HepG2 (cell line): ENCODE results near the gene NOL11. TPM values are rescaled to one million over a fixed set of nuclear protein-coding genes. Genes with fewer than 3 reads are reported as not detected.
"Not testable (repeated sequence)": the region's sequence is repeated elsewhere in the genome, so short reads cannot be mapped to it uniquely, and the experiment has no call there.

Source experiments
- ATAC-seq: fragments of 200-7000 bp; cut with Tn5 transposase; 3 replicates; pipeline ENCODE4 v1.9.1; 2020; ENCODE audit warnings: mild to moderate bottlenecking, moderate library complexity
- BruUV-seq: library from RNA; stranded (reverse); fragments of 400-500 nt; replicated peaks from 2 replicates; lab custom pipeline; 2021; lab: Mats Ljungman, UMichigan
- CTCF ChIA-PET: fragments of 300-600 bp; formaldehyde crosslinking; extraction: SDS; loops from one replicate; lab custom pipeline; 2021; ENCODE audit warnings: low total read pairs, inconsistent platforms, low intra/inter-chr PET ratio; lab: Yijun Ruan, JAX
- POLR2A ChIA-PET: fragments of 350-600 bp; sonication (Branson Sonifier 250); formaldehyde crosslinking; loops from one replicate; lab custom pipeline; 2020; ENCODE audit warnings: antibody characterized with exemption, inconsistent platforms; lab: Yijun Ruan, JAX
- DNase-seq: peaks from one replicate; pipeline ENCODE4 v3.0.0-alpha.2; 2015; ENCODE audit warnings: low spot score
- FAIRE-seq: peaks from 3 replicates; lab custom pipeline; 2011; peaks lifted over from hg19 to GRCh38; lab: Jason Lieb, UNC
- H2AFZ ChIP-seq: one replicate; pipeline ENCODE4 v1.6.1; 2011; ENCODE audit warnings: low read length, inconsistent platforms
- H3K27ac ChIP-seq: fragments of 300-600 bp; 3 replicates; pipeline ENCODE4 v1.8.0; 2011; ENCODE audit warnings: mixed run types, mild to moderate bottlenecking, mixed read lengths, low read length, inconsistent platforms; ENCODE audit not compliant: insufficient read depth; ENCODE audit errors: extremely low read length
- H3K27me3 ChIP-seq, 2 experiments: fragments of 200-600 bp in 1 of 2; 2 replicates in 1 of 2; 3 replicates in 1 of 2; pipeline versions ENCODE4 v1.6.0 to v1.8.0; 2011; ENCODE audit warnings: low read length in 2 of 2, mild to moderate bottlenecking in 2 of 2, moderate library complexity in 2 of 2, inconsistent platforms in 1 of 2; ENCODE audit not compliant: insufficient read depth in 2 of 2, control insufficient read depth in 1 of 2
- H3K36me3 ChIP-seq, 2 experiments: fragments of 200-600 bp in 1 of 2; replicated peaks in 1 of 2; 2 replicates in 1 of 2; 3 replicates in 1 of 2; pipeline versions ENCODE4 v1.5.1 to v1.8.0; 2011; ENCODE audit warnings: low read length in 2 of 2, inconsistent platforms in 1 of 2; ENCODE audit not compliant: insufficient read depth in 2 of 2, control insufficient read depth in 1 of 2
- H3K4me1 ChIP-seq: 2 replicates; pipeline ENCODE4 v1.5.1; 2012; ENCODE audit warnings: low read length, inconsistent platforms; ENCODE audit not compliant: insufficient read depth
- H3K4me2 ChIP-seq: 2 replicates; pipeline ENCODE4 v1.6.0; 2011; ENCODE audit warnings: low read depth, low read length, inconsistent platforms
- H3K4me3 ChIP-seq, 3 experiments: fragments of 200-600 bp in 1 of 3; sonication (generic), shearing (Covaris generic) in 1 of 3; replicated peaks in 1 of 3; 2 replicates each; pipeline ENCODE4 v1.5.1; 2011 to 2016; ENCODE audit warnings: low read length in 3 of 3, inconsistent platforms in 2 of 3, low read depth in 2 of 3, mild to moderate bottlenecking in 2 of 3, control low read depth in 1 of 3, mixed read lengths in 1 of 3; ENCODE audit not compliant: insufficient read depth in 1 of 3
- H3K79me2 ChIP-seq: one replicate; pipeline ENCODE4 v1.6.1; 2011; ENCODE audit warnings: low read length, inconsistent platforms; ENCODE audit not compliant: insufficient read depth
- H3K9ac ChIP-seq: 2 replicates; pipeline ENCODE4 v1.6.0; 2011; ENCODE audit warnings: mild to moderate bottlenecking, low read depth, low read length, inconsistent platforms; ENCODE audit not compliant: insufficient read depth
- H3K9me3 ChIP-seq: 2 replicates; pipeline ENCODE4 v1.5.1; 2012; ENCODE audit warnings: mild to moderate bottlenecking, low read length
- H4K20me1 ChIP-seq: 2 replicates; pipeline ENCODE4 v1.6.0; 2011; ENCODE audit warnings: inconsistent platforms, mild to moderate bottlenecking, low read length, moderate library complexity; ENCODE audit not compliant: insufficient read depth
- CEBPB ChIP-seq: IDR thresholded peaks from 2 replicates; pipeline ENCODE4 v1.6.1; 2011; ENCODE audit warnings: low read depth, low read length, improper control_type of control experiment, borderline replicate concordance
- ZNF629 ChIP-seq: sonication (generic); formaldehyde crosslinking; conservative IDR thresholded peaks from 2 replicates; pipeline ENCODE4 v1.5.0; 2020; ENCODE audit warnings: missing genetic modification reagents
- WGBS: methylation state at CpG from one replicate; pipeline ENCODE4 v1.1.6; 2017; ENCODE audit warnings: low lambda C conversion rate; 5-methylcytosine and 5-hydroxymethylcytosine counted together
- in situ Hi-C: cut with HindIII; loops from 2 replicates; pipeline ENCODE4 v1.10.0; 2017; ENCODE audit warnings: low pct_unique_long_range_greater_than_20kb; ENCODE audit not compliant: extremely low pct_ligation_motif_present
- intact Hi-C: fragments of 100-400 bp; cut with micrococcal nuclease; formaldehyde crosslinking; loops from one replicate; pipeline ENCODE4 v1.10.0; 2022; ENCODE audit not compliant: unreplicated experiment
- polyA plus RNA-seq, 8 experiments: library from polyadenylated mRNA; depleted of rRNA in 3 of 8; stranded (reverse) in 7 of 8; unstranded in 1 of 8; fragments of >200 nt; fragmentation: Illumina TruSeq in 4 of 8; extraction: Trizol in 4 of 8; gene quantifications; 2 replicates each; pipeline versions ENCODE4 v1.2.1 to v1.2.3, GENCODE V29; 2011 to 2016; ENCODE audit warnings: low read depth in 4 of 8, missing spikeins in 1 of 8, mixed read lengths in 1 of 8; ENCODE audit not compliant: insufficient read depth in 1 of 8
- total RNA-seq, 5 experiments: library from RNA; depleted of rRNA; stranded (reverse); fragments of >200 nt; fragmentation: Illumina TruSeq; extraction: Trizol; gene quantifications; 2 replicates each; pipeline ENCODE4 v1.2.3, GENCODE V29; 2016; ENCODE audit warnings: low read depth in 1 of 5

The NOL11 gene
- total and polyA plus RNA-seq, 2 of the 13 experiments (the other 11 are each of a cell fraction or from before 2014, with no cell fraction given), result 45.8 to 124 TPM

- in situ Hi-C loops, H3K9me3 ChIP-seq, H3K79me2 ChIP-seq, POLR2A ChIA-PET, intact Hi-C loops, DNase-seq, H4K20me1 ChIP-seq, FAIRE-seq, H3K9ac ChIP-seq, H3K4me1 ChIP-seq, H2AFZ ChIP-seq, ATAC-seq, CTCF ChIA-PET, H3K4me3 ChIP-seq, BruUV-seq, H3K27me3 ChIP-seq, H3K4me2 ChIP-seq, H3K27ac ChIP-seq: not testable (repeated sequence)
- H3K36me3 ChIP-seq, result peaks cover 9 to 17% of the 10 kb centered on the region in 2 experiments; a peak in 2 of 5 replicates
- TF ChIP-seq ZNF629 (CRISPR knock-in tag), result peak; percentile 30; the same call in 1 of the 2 replicates
- WGBS, result 97% methylated on average over 8 of the region's 8 CpGs
Measured at GRCh38 chr17:67754686-67755085, 37.0 kb downstream of the NOL11 start.

GRCh38 chr17:67756766-67757165 is 39.0 kb downstream of the NOL11 start:
- CTCF ChIA-PET, H3K27ac ChIP-seq, H4K20me1 ChIP-seq, DNase-seq, H3K4me3 ChIP-seq, POLR2A ChIA-PET, ATAC-seq, H2AFZ ChIP-seq, in situ Hi-C loops, intact Hi-C loops, H3K4me1 ChIP-seq, BruUV-seq, FAIRE-seq, H3K79me2 ChIP-seq, H3K36me3 ChIP-seq, H3K9me3 ChIP-seq, H3K4me2 ChIP-seq, H3K27me3 ChIP-seq, H3K9ac ChIP-seq: not testable (repeated sequence)
- TF ChIP-seq CEBPB, result peak; percentile 27; the same call in 1 of the 2 replicates
- WGBS, result 96% methylated on average over 9 of the region's 9 CpGs
